ENCODE results near the gene EIF2A.

Gene EIF2A

GRCh38 chr3:150557725-150558124 lies 11.1 kb downstream of the EIF2A start:
- TF ChIP-seq CTCF (conservative IDR thresholded peaks at IDR 0.05) (no peak), ZFX (IDR thresholded peaks at IDR 0.05) (no peak)
- H3K27ac ChIP-seq = no peak overlapping the region

GRCh38 chr3:150564243-150564642 lies 17.7 kb downstream of the EIF2A start:
- no peak overlapping the region for H3K27ac ChIP-seq
- no peak for TF ChIP-seq CTCF (conservative IDR thresholded peaks at IDR 0.05)

DNA sequence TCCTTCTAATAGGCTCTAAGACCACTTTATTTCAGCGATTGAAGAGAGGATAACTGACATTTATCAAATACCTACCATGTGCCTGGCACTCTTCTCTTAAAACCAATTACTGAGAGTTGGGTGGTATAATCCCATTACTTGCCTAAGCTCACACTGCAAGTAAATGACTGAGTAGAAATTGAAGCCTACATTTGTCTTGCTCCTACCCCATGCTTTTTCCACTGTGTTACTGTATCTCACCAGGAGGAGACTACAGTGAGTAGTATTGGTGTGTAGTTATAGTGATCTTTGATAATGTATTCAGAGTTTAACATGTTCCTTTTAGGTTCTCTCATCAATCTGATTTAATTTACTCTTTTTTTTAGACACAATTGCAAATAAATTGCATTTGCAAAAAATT lies 20.7 kb downstream of the EIF2A start:
- TF ChIP-seq ZFX (IDR thresholded peaks at IDR 0.05) (no peak), CTCF (conservative IDR thresholded peaks at IDR 0.05) (no peak)
- H3K27ac ChIP-seq = no peak overlapping the region

- TF ChIP-seq ZFX (IDR thresholded peaks at IDR 0.05) (no peak), CTCF (conservative IDR thresholded peaks at IDR 0.05) (peak; percentile 21)
- no peak overlapping the region for H3K27ac ChIP-seq
Measured at GRCh38 chr3:150577855-150578254, 31.3 kb downstream of the EIF2A start.

GRCh38 chr3:150581174-150581573 lies 34.6 kb downstream of the EIF2A start:
- TF ChIP-seq ZFX (IDR thresholded peaks at IDR 0.05) = no peak
- no peak for TF ChIP-seq CTCF (conservative IDR thresholded peaks at IDR 0.05)
- H3K27ac ChIP-seq = no peak overlapping the region

DNA sequence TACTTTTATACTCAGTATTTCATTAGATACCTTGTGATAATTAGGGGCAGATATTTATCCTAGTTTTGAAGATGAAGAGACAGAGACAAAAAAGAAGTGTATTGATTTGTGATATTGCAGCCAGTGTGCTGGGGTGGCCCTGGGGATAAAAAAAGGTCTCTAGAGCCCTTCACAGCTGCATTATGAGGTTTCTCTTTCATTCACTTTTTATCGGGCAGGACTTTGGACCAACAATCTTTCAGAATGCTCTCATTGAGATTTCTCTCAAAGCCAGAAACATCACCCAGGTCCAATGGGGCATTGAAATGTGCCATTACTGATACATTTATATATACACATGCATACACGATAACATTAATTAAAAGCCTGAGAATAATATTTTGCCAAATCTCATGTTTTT lies 36.0 kb downstream of the EIF2A start:
- TF ChIP-seq ZFX (IDR thresholded peaks at IDR 0.05) (no peak), CTCF (conservative IDR thresholded peaks at IDR 0.05) (no peak)

GRCh38 chr3:150583028-150583427 lies 36.4 kb downstream of the EIF2A start:
- TF ChIP-seq ZFX (IDR thresholded peaks at IDR 0.05) (no peak), CTCF (conservative IDR thresholded peaks at IDR 0.05) (no peak)
- no peak overlapping the region for H3K27ac ChIP-seq

More for the DNA sequence above, 36.0 kb downstream of the EIF2A start:
- H3K27ac ChIP-seq = no peak overlapping the region

Data from C4-2B (cell line).